H1 (cell line): ENCODE data around the gene IST1. TPM values are rescaled to one million over a fixed set of nuclear protein-coding genes. Genes with fewer than 3 reads are reported as not detected.

Source experiments
- HDAC6 ChIP-seq: IDR thresholded peaks from one replicate; pipeline ENCODE4 v1.7.1; 2012; ENCODE audit warnings: low read depth, mild to moderate bottlenecking, inconsistent platforms, low read length, moderate library complexity
- MAFK ChIP-seq: IDR thresholded peaks from 2 replicates; pipeline ENCODE4 v1.6.1; 2012; ENCODE audit warnings: low read depth, mild to moderate bottlenecking, improper control_type of control experiment, low read length
- POU5F1 ChIP-seq: IDR thresholded peaks from 2 replicates; pipeline ENCODE4 v1.6.1; 2011; ENCODE audit warnings: low read depth, mild to moderate bottlenecking, low read length, moderate library complexity
- RBBP5 ChIP-seq: IDR thresholded peaks from 2 replicates; pipeline ENCODE4 v1.7.1; 2012; ENCODE audit warnings: low read depth, mild to moderate bottlenecking, inconsistent platforms, low read length, moderate library complexity, borderline replicate concordance
- RXRA ChIP-seq: IDR thresholded peaks from 2 replicates; pipeline ENCODE4 v1.6.1; 2011; ENCODE audit warnings: low read depth, mild to moderate bottlenecking, low read length, moderate library complexity; ENCODE audit not compliant: insufficient read depth
- polyA plus RNA-seq, 7 experiments: library from polyadenylated mRNA; depleted of rRNA in 3 of 7; stranded (reverse) in 5 of 7; unstranded in 2 of 7; fragments of >200 nt in 5 of 7; fragments of 200-250 nt in 2 of 7; gene quantifications; 1 replicate in 5 of 7; 2 replicates in 1 of 7; 4 replicates in 1 of 7; pipeline versions ENCODE4 v1.2.1 to v1.2.3, GENCODE V29; 2011 to 2013; ENCODE audit warnings: missing spikeins in 2 of 7, mixed read lengths in 2 of 7
- total RNA-seq: library from RNA; stranded (reverse); fragmentation: NEBNext Ultra II Directional; extraction: Animal tissue kit (Norgen Biotek cat#: 25700); gene quantifications from 2 replicates; pipeline ENCODE4 v1.2.1, GENCODE V29; 2021
- TF ChIP-seq, protein P1 (sequence below): fragments of 300-600 bp; sonication (generic); IDR thresholded peaks from 2 replicates; pipeline ENCODE4 v1.7.1; 2012; ENCODE audit warnings: low read length, moderate library complexity, mild to moderate bottlenecking, inconsistent platforms; ENCODE audit not compliant: insufficient replicate concordance
- TF ChIP-seq, protein P2 (sequence below): IDR thresholded peaks from 2 replicates; pipeline ENCODE4 v1.6.1; 2012; ENCODE audit warnings: inconsistent platforms

Gene IST1
- total and polyA plus RNA-seq, 2 of the 8 experiments (the other 6 are each of a cell fraction or from before 2014, with no cell fraction given) = 190 to 248 TPM

DNA sequence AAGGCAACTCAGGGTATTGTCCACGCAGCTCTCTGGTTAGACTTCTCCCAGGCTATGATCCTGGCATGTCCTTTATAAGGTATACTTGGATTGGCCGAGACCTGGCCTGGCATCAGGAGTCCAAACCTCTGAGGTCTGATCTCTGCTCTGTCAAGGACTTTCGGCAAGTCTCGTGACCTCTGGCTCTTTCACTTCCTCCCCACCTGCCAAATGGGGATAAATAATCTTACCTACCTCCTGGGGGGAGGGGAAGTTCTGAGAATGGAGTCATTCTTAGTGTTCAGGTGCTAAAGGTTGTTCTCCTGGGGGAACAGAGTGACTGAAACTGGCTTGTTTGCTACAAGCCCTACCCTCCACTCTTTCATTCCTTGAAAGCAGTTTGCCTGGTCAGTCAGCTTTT lies 41.9 kb upstream of the IST1 start (continued):
- TF ChIP-seq MAFK (no peak), RXRA (no peak), RBBP5 (no peak), POU5F1 (no peak), HDAC6 (no peak)
- TF ChIP-seq, protein P1, sequence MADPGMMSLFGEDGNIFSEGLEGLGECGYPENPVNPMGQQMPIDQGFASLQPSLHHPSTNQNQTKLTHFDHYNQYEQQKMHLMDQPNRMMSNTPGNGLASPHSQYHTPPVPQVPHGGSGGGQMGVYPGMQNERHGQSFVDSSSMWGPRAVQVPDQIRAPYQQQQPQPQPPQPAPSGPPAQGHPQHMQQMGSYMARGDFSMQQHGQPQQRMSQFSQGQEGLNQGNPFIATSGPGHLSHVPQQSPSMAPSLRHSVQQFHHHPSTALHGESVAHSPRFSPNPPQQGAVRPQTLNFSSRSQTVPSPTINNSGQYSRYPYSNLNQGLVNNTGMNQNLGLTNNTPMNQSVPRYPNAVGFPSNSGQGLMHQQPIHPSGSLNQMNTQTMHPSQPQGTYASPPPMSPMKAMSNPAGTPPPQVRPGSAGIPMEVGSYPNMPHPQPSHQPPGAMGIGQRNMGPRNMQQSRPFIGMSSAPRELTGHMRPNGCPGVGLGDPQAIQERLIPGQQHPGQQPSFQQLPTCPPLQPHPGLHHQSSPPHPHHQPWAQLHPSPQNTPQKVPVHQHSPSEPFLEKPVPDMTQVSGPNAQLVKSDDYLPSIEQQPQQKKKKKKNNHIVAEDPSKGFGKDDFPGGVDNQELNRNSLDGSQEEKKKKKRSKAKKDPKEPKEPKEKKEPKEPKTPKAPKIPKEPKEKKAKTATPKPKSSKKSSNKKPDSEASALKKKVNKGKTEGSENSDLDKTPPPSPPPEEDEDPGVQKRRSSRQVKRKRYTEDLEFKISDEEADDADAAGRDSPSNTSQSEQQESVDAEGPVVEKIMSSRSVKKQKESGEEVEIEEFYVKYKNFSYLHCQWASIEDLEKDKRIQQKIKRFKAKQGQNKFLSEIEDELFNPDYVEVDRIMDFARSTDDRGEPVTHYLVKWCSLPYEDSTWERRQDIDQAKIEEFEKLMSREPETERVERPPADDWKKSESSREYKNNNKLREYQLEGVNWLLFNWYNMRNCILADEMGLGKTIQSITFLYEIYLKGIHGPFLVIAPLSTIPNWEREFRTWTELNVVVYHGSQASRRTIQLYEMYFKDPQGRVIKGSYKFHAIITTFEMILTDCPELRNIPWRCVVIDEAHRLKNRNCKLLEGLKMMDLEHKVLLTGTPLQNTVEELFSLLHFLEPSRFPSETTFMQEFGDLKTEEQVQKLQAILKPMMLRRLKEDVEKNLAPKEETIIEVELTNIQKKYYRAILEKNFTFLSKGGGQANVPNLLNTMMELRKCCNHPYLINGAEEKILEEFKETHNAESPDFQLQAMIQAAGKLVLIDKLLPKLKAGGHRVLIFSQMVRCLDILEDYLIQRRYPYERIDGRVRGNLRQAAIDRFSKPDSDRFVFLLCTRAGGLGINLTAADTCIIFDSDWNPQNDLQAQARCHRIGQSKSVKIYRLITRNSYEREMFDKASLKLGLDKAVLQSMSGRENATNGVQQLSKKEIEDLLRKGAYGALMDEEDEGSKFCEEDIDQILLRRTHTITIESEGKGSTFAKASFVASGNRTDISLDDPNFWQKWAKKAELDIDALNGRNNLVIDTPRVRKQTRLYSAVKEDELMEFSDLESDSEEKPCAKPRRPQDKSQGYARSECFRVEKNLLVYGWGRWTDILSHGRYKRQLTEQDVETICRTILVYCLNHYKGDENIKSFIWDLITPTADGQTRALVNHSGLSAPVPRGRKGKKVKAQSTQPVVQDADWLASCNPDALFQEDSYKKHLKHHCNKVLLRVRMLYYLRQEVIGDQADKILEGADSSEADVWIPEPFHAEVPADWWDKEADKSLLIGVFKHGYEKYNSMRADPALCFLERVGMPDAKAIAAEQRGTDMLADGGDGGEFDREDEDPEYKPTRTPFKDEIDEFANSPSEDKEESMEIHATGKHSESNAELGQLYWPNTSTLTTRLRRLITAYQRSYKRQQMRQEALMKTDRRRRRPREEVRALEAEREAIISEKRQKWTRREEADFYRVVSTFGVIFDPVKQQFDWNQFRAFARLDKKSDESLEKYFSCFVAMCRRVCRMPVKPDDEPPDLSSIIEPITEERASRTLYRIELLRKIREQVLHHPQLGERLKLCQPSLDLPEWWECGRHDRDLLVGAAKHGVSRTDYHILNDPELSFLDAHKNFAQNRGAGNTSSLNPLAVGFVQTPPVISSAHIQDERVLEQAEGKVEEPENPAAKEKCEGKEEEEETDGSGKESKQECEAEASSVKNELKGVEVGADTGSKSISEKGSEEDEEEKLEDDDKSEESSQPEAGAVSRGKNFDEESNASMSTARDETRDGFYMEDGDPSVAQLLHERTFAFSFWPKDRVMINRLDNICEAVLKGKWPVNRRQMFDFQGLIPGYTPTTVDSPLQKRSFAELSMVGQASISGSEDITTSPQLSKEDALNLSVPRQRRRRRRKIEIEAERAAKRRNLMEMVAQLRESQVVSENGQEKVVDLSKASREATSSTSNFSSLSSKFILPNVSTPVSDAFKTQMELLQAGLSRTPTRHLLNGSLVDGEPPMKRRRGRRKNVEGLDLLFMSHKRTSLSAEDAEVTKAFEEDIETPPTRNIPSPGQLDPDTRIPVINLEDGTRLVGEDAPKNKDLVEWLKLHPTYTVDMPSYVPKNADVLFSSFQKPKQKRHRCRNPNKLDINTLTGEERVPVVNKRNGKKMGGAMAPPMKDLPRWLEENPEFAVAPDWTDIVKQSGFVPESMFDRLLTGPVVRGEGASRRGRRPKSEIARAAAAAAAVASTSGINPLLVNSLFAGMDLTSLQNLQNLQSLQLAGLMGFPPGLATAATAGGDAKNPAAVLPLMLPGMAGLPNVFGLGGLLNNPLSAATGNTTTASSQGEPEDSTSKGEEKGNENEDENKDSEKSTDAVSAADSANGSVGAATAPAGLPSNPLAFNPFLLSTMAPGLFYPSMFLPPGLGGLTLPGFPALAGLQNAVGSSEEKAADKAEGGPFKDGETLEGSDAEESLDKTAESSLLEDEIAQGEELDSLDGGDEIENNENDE = no peak
- TF ChIP-seq, protein P2, sequence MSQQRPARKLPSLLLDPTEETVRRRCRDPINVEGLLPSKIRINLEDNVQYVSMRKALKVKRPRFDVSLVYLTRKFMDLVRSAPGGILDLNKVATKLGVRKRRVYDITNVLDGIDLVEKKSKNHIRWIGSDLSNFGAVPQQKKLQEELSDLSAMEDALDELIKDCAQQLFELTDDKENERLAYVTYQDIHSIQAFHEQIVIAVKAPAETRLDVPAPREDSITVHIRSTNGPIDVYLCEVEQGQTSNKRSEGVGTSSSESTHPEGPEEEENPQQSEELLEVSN = no peak
